ENCODE data around the gene ZCWPW1.
"Not testable (repeated sequence)": the region's sequence is repeated elsewhere in the genome, so short reads cannot be mapped to it uniquely, and the experiment has no call there.

Gene ZCWPW1

DNA sequence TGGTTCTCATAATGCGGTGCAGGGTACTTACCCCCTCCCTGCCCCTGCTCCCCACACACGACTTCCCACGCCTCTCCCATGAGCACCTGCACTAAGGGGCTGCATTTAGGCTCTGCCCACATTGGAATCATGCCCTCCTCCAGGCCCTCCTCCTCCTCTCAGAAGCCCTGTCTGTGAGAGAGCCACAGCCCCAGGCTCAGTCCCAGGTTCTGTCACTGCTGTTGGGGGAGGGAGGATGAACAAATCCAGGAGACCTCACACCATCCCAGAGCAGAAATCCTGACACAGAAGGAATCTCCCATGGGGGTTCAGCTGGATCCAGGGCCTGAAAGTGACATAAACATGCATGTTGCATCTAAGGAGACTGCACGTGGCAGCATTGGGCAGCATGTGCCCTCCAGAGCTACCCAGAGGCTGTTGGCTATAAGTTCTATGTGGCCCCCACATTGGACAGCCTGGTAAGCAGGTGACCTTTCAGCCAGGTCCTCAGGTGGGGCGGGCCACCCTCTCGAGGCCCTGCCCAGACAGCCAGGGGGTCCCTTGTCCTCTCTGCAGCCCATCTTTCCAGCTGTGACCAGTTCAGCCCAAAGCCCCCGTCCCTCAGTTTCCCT lies 56.8 kb downstream of the ZCWPW1 start:
- no peak for DNase-seq

DNA sequence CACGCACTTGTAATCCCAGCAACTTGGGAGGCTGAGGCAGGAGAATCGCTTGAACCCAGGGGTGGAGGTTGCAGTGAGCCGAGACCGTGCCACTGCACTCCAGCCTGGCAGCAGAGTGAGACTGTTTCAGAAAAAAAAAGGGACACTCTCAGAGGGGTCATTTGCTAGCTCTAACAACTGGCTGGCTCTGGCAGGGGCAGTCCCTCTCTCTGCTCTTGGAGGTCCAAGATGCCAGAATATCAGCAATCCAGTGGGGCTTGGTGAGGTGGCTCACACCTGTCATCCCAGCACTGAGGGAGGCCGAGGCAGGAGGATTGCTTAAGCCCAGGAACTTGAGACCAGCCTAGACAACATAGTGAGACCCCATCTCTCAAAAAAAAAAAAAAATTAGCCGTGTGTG lies 57.8 kb downstream of the ZCWPW1 start:
- no peak for DNase-seq

DNA sequence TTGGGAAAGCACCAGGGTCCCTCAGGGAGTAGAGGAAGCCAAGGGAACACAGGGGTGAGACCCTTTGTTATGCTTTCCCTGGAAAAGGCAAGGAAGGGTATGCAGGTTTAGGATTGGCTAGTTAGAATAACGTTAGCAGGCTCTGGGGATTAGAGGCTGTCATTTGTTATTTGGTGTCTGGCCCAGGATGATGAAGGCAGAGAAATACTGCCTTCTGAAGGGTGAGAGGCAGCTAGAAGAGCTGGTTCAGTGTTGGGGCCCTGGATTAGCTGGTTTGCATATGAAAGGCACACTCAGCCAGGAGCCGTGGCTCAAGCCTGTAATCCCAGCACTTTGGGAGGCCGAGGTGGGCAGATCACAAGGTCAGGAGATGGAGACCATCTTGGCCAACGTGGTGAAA lies 58.2 kb downstream of the ZCWPW1 start:
- DNase-seq: no peak

DNA sequence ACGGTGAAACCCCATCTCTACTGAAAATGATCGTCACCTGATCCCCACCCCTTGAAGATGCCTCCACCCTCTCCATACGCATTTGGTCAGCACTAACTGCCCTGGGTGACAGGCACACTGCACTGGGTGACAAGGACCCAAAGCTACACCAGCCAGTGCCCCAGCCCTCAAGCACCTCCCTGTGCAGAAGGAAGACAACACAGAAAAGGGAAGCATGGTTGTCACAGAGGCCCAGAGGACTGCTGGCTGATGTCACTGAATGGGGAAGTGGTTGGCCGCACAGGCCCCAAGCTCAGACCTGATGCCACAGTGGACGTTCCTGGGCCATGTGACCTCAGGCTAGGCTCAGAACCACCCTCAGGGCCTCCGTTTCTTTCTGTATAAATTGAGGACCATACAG lies 59.4 kb downstream of the ZCWPW1 start:
- DNase-seq: no peak

DNA sequence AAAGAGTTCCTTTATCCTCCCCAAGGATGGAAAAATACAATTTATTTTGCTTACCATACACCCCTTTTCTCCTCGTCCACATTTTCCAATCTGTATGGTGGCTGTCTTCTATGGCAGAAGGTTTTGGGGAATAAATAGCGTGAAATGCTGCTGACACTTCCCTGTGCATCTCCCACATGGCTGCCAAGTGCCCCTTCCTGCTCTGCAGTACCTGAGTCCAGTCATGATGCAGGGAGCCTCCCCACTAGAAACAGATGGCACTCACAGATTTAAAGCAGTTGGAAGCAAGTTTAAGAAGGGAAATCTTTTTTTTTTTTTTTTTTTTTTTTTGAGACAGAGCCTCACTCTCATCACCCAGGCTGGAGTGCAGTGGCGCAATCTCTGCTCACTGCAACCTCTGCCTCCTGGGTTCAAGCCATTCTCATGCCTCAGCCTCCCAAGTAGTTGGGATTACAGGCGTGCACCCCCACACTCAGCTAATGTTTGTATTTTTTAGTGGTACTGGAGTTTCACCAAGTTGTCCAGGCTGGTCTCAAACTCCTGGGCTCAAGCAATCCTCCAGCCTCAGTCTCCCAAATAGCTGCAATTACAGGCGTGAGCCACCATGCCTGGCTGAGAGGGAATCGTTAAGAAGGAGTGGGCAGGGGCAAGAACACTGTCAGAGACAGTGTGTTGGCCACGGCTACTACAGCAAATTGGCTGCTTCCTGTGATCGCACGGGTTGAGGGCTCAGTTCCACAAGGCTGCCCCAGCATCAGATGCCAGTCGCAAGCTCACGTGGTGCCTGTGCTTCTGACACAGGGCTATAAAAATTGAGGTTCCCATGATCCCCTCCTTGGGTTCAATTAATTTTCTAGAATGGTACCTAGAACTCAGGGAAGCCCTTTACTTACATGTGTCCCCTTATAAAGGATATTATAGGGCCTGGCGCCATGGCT lies 60.6 kb downstream of the ZCWPW1 start:
- no peak for DNase-seq

DNA sequence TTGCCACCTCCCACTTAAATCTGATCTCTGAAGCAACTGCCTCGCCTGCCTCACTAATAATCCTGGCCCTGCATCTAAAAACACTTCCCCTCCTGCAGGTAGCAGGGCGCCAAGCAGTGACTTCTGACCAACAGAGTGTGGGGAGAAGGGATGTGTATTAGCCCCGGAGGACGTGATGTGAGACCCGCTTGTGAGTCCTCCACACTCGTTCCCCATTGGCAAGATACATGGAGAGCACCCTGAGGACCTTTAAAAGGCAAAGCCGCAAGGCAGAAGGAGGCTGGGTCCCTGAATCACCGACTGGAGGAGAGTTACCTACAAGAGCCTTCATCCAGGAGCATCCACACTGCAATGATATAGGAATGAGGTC lies 61.3 kb downstream of the ZCWPW1 start:
- no peak for DNase-seq

DNA sequence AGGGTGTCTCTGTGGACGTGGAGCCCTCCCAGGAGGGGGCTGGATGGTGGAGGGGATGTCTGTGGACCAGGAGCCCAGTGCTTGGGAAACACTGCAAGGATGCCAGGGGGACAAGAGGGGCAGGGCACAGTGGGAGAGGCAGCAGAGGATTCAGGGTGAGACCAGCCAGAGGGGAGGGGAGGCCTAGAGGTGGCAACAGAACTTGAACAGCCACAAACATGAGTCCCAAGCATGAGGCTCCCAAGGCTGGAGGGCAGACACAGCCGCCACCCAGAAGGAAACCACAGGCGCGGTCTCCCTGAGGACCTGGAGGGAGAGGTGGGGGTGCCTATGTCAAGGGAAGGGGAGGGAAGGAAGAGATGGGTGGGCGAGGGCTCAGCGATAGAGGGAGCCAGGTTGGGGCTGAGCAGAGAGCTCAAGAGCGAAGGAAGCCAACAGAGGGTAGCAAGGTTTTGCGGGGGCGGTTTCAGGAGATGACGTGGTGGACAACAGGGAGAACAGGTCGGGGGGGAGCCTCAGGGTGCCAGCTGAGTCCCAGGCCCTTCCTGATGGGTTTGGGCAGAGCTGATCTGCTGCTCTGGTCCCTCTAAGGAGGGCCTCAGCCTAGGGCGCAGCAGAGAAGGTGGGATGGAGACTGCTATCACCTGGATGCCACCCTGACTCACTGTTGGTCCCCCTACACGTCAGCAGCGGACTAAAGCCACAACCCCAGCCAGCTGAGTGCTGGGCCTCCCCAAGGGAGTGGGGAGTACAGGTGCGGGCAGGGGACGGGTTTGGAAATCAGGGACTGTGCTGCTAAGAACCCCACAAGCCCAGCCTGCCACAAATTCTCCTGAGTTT lies 61.9 kb downstream of the ZCWPW1 start:
- peak; percentile 44 for DNase-seq

DNA sequence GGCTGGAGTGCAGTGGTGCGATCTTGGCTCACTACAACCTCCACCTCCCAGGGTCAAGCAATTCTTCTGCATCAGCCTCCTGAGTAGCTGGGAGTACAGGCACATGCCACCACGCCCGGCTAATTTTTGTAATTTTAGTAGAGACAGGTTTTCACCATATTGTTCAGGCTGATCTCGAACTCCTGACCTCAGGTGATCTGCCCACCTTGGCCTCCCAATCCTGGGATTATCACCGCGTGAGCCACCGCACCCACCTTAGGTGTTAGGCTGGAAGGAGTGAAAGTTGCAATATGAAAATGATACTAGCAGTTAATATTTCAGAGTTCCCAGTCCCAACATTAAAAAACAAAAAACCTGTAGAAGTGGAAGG lies 62.5 kb downstream of the ZCWPW1 start:
- not testable (repeated sequence) for DNase-seq

DNA sequence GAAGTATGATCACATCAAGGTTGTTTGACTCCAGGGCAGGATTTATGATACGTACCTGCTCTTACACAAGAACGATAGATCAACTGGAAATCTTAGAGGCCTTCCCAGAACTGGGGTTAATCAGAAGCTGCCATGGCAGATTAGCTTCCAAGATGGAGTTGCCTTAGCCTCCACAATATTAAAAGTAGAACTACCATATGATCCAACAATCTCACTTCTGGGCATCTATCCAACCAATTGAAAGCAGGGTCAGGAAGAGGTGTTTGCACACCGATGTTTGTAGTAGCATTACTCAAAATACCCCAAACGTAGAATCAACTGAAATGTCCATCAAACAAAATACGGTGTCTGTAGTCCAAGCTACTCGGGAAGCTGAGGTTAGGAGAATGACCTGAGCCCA lies 64.0 kb downstream of the ZCWPW1 start:
- no peak for DNase-seq

DNA sequence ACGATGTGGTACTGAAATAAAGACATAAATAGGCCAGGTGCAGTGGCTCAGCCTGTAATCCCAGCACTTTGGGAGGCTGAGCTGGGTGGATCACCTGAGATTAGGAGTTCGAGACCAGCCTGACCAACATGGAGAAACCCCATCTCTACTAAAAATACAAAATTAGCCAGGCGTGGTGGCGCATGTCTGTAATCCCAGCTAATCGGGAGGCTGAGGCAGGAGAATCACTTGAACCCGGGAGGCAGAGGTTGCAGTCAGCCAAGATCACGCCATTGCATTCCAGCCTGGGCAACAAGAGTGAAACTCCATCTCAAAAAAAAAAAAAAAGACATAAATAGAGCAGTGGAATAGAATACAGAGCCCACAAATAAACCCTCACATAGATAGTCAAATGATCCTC lies 64.7 kb downstream of the ZCWPW1 start:
- DNase-seq: not testable (repeated sequence)

DNA sequence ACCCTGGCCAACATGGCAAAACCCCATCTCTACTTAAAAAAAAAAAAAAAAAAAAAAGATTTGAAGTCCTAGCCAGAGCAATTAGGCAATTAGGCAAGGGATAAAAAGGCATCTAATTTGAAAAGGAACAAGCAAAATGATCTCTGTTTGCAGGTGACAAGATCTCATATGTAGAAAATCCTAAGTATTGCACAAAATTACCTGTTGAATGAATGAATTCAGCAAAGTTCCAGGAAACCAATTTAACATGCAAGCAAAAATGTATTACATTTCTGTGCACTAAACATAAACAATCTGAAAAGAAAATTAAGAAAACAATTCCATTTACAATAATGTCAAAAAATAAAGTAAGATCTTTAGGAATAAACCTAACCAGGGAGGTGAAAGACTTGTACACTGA lies 65.4 kb downstream of the ZCWPW1 start:
- DNase-seq: no peak

DNA sequence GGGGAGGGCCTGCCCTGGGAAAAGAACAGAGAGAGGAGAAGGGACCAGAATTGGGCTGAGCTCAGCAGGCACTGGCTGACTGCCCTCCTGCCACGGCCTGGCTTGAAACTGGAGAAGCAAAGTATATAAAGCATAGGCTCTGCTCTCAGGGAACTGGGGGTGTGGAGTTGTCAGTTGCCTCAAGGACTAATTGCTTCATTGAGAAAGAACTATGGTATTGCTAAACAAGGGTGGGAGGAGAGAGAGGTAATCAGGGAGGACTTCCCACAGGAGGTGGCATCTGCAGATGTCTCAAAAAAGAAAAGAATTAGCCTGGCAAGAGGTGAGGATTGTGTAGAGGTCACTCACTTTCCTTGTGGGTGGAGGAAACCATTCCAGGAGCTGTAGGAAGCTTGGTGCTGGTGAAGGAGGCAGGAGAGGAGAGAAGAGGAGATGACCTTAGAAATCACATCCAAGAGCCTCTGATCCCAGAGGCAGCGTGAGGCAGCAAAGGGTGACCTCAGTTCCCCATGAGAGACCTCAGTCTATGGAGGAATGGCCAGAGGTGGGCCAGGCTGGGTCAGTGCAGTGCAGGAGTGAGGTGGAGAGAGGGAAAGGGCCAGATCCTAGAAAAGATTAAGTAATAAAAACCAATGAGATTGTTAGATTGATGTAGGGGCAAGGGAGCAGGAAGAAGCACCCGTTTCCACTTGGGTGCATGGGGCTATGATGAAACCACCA lies 68.2 kb downstream of the ZCWPW1 start:
- DNase-seq: no peak

DNA sequence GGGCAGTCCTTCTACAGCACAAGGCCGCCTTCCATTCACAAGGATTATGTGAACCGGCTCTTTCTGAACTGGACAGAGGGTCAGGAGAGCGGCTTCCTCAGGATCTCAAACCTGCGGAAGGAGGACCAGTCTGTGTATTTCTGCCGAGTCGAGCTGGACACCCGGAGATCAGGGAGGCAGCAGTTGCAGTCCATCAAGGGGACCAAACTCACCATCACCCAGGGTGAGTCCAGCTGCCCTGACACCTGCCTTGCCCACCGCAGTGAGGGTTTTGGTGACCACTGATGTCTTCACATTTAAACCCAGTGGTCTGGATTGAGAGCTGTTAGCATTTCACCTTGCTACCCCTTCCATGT lies 69.7 kb downstream of the ZCWPW1 start:
- DNase-seq: no peak

DNA sequence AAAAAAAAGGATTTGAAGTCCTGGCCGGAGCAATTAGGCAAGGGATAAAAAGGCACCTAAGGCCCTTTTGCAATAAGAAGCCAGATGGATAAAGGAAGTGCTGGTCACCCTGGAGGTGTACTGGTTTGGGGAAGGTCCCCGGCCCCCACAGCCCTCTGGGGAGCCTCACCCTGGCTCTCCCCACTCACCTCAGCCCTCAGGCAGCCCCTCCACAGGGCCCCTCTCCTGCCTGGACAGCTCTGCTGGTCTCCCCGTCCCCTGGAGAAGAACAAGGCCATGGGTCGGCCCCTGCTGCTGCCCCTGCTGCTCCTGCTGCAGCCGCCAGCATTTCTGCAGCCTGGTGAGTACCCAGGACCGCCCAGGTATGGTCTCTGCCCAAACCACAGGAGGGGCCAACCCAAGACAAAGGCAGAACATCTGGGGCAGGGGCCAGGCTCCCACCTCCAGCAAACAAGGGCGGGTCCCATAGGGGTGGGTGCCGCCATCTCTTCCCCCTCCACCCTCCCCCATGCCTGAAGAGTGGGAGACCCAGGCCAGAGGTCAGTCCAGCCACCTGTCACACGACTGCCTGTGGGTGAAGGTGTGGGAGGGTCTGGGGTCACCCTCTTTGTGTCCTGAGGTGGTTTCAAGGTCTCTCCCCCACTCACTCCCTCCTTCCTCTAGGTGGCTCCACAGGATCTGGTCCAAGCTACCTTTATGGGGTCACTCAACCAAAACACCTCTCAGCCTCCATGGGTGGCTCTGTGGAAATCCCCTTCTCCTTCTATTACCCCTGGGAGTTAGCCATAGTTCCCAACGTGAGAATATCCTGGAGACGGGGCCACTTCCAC lies 70.3 kb downstream of the ZCWPW1 start, which contains the start of gene PILRB:
Gene PILRB, plus strand, starts transcription at position 91 of the 830 bp plus-strand sequence. Its CDS starts 186 bp downstream, at position 277.
- no peak for DNase-seq

DNA sequence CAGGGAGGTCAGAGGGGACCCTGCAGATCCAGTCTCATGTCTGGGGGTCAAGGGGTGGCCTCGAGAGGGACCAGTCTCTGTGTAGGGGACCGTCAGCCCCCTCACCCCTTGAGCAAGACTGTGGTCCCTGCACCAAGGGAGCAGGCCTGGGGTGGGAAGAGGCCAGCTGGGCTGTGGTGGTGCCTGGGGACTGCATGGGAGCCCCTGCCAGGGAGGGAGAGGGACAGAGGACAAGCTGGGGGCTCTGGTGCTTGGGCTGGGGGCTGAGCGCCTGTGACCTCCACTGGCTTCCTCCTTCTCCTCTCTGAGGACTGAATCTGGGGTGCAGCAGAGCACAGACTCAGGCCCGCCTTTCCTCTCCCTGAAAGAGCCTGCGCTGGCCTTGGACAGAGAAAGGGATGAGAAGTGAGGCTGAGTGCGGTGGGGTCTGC lies 71.4 kb downstream of the ZCWPW1 start:
- no peak for DNase-seq

DNA sequence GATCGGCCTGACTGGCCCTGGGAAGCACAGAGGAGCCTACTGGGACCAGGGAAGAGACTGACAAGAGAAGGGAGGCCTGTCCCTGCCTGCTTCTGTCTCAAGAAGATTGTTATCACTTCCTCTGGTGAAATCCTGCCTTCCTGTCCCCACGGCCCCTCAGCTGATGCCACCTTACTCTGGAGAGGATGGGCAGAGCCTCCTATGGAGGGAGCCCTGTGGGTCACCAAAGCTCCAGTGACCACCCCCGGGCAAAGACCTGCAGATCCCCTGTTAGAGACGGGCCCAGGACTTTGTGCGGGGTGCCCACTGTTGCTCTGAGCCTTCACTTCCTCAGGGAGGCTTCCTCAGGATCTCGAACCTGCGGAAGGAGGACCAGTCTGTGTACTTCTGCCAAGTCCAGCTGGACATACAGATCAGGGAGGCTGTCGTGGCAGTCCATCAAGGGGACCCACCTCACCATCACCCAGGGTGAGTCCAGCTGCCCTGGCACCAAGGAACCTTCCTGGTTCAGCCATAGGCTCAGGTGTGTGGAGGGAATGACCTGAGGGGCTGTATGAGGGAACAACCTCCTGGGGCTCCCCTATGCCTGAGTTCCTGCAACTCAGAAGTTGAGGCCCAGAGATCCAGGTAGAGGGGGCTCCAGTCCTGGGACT lies 72.0 kb downstream of the ZCWPW1 start:
- DNase-seq: no peak

DNA sequence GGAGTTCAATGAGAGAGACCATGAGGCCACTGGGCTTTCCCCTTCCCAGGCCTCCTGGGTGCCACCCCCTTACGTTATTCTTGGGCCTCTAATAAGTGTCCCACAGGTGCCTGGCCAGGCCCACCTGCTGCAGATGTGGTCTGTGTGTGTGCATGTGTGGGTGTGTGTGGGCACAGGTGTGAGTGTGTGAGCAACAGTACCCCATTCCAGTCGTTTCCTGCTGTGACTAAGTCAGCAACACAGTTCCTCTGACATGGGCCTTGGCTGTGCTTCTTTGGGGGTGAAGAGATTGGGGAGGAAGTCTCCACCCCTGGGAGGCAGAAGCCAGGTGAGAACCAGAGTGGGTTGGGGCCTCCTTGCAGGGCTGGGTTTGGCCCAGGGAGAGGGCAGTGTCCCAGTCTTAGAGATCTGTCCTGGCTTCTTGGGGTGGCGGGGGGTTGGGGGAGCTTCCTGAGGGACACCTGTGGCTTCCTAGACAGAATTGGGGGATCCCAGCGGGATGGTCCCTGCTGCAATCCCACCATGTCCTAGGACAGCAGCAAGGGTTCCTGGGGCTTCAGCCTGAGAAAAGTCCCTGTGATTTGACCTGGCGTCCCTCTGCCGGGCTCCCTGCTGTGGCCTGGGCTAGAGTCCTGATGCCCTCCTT lies 74.7 kb downstream of the ZCWPW1 start:
- peak; percentile 64 for DNase-seq

DNA sequence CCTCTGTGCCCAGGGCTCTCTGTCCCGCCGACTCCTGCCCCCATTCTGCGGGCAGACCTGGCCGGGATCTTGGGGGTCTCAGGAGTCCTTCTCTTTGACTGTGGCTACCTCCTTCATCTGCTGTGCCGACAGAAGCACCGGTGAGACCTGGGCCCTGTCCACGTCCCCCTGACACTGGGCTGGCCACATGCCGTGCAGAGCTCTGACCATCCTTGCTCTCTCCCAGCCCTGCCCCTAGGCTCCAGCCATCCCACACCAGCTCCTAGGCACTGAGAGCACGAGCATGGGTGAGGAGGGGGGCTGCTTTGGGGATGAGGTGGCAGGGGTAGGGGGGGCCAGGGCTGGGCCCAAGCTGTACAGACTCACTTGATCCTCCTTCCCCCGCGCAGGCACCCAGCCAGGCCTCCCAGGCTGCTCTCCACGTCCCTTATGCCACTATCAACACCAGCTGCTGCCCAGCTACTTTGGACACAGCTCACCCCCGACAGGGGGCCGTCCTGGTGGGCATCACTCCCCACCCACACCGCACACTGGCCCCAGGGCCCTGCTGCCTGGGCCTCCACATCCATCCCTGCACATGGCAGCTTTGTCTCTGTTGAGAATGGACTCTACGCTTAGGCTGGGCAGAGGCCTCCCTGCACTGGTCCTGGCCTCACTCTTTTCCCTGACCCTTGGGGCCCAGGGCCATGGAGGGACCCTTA lies 75.4 kb downstream of the ZCWPW1 start:
- no peak for DNase-seq

DNA sequence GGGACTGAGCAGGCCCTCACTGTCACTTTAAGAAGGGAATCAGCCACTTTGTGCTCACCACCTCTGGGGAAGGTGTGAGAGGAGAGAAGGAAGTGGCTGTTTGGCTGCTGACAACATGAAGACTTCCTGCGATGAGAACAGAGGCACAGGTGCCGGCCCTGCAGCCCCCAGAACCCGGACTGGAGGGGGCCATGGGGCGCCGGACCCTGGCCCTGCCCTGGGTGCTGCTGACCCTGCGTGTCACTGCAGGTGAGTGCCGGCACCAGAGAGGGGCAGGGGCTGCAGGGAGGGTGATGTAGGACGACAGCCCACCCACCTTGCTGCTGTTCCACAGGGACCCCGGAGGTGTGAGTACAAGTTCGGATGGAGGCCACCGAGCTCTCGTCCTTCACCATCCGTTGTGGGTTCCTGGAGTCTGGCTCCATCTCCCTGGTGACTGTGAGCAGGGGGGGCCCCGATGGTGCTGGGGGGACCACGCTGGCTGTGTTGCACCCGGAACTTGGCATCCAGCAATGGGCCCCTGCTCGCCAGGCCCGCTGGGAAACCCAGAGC lies 76.2 kb downstream of the ZCWPW1 start:
- DNase-seq: not testable (repeated sequence)

DNA sequence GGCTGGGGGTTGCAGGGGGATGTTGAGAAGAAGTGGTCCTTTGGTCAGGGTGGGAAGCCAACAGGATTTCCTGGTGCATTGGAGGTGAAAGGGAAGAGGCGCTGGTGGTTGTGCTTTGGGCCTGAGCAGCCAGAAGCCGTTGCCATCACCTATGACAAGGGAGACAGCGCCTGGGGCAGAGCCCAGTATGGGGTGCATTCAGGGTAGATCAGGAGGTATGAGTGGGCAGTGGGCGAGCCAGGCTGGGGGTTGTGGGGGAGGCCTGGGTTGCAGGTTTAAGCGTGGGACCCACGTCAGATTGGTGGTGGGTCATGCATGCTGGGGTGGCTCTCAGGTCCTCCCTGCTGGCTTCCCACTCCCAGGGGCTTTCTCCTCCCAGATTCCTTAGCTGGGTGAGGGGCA lies 76.8 kb downstream of the ZCWPW1 start:
- DNase-seq: no peak

All from activated CD8-positive, alpha-beta memory T cell treated with anti-CD3 and anti-CD28 coated beads, Interleukin-2, amount 50 U/mL, for 4 hours (primary cell).